T-helper 2 cell (primary cell): ENCODE data around the gene IREB2.
"Not testable (repeated sequence)": the region's sequence is repeated elsewhere in the genome, so short reads cannot be mapped to it uniquely, and the experiment has no call there.

Experiments
- DNase-seq, 5 experiments: peaks; one replicate each; pipeline versions ENCODE4 v3.0.0 to v3.0.0-alpha.2; 2012 to 2022
- total RNA-seq, 2 donors: gene quantifications; one replicate each; lab custom pipeline; 2026; lab: John Stamatoyannopoulos, UW

IREB2 gene, protein sequence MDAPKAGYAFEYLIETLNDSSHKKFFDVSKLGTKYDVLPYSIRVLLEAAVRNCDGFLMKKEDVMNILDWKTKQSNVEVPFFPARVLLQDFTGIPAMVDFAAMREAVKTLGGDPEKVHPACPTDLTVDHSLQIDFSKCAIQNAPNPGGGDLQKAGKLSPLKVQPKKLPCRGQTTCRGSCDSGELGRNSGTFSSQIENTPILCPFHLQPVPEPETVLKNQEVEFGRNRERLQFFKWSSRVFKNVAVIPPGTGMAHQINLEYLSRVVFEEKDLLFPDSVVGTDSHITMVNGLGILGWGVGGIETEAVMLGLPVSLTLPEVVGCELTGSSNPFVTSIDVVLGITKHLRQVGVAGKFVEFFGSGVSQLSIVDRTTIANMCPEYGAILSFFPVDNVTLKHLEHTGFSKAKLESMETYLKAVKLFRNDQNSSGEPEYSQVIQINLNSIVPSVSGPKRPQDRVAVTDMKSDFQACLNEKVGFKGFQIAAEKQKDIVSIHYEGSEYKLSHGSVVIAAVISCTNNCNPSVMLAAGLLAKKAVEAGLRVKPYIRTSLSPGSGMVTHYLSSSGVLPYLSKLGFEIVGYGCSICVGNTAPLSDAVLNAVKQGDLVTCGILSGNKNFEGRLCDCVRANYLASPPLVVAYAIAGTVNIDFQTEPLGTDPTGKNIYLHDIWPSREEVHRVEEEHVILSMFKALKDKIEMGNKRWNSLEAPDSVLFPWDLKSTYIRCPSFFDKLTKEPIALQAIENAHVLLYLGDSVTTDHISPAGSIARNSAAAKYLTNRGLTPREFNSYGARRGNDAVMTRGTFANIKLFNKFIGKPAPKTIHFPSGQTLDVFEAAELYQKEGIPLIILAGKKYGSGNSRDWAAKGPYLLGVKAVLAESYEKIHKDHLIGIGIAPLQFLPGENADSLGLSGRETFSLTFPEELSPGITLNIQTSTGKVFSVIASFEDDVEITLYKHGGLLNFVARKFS
- total RNA-seq = 28.7 to 64.5 reads per million in 2 donors

DNA sequence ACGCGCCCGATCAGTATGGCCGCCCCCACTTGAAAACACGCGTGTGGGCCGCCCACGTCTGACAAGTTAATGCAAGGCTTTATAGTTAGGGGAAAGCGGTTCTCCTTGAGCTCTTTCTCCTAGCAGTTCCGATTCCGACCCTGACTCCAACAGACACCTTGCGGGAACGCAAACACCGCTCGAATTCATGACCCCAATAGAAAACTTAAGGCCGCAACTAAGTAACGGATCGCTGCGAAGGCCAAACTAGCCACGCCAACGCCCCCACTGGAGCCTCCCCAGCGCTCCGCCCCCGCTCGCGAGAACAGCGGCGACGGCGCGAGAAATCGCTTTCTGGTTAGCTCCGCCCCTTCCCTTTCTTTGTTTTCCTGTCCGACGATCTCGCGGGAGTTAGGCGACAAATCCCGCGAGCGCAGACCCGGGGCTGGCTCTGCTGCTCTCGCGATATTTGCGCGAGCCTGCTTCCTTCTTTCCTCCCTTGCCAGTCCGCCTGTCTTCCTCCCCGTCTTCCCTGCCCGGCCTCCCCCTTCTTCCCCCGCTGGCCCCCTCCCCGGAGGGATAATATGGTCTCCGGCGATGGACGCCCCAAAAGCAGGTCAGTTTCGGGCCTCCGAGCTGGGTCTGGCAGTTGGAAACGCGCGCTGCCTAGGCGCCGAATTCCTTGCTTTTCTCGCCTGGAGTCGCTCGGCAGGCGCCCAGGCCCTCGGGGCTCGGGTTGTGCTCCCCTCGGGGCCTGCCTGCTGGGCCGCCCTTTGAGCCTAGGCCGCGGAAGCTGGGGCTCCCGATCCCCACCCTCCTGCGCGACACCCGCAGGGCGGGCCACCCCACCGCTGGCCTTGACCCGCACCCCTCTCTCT, at the start of gene IREB2:
Gene IREB2, plus strand, starts transcription at position 455 of the 857 bp plus-strand sequence. Its CDS starts 122 bp downstream, at position 577.
- DNase-seq = peak; percentile 89 to 98 (median 94)

- no peak for DNase-seq
Measured at GRCh38 chr15:78388865-78389264, 49.2 kb upstream of the IREB2 start.

DNA sequence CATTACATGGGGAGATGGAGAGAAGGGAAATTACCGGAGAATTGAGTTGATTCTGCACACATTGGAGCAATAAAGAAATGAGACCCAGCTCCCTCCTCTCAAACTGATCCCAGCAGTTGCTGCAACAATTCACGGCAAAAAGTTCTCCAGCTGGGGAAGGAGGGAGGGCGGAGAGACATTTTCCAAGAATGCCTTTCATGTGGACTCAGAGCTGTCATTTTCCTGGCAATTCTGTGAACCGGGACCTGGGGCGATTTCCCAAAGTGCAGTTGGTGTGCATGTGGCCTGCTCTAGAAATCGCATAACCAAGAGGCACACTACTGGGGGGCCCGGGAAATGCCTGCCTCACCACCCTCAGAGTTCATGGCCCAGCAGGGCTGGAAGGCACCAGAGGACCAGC, 48.7 kb upstream of the IREB2 start:
- no peak for DNase-seq

GRCh38 chr15:78389738-78390137, 48.3 kb upstream of the IREB2 start:
- DNase-seq = no peak

- no peak for DNase-seq
Measured at GRCh38 chr15:78390242-78390641, 47.8 kb upstream of the IREB2 start.

- DNase-seq = no peak
Measured at GRCh38 chr15:78390826-78391225, 47.2 kb upstream of the IREB2 start.

GRCh38 chr15:78391781-78392180, 46.2 kb upstream of the IREB2 start:
- DNase-seq = no peak

DNA sequence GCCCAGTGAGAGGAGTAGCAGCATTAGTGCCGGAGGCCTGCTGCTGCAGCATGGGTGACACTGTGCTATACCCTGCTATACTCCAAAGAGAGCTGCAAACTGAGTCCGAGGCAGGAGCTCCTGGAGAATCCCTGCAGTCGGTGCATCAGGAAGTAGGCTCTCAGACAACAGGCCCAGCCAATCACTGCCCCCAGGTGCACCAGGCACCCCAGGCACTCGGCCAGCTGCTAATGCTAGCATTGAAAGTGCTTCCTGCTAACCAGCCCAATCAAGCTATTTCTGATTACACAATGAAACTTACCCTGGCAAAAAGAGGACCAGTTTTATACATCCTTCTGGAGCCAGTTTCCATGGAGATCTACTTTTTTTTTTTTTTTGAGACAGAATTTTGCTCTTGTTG, 45.6 kb upstream of the IREB2 start:
- no peak for DNase-seq

- DNase-seq = no peak
Measured at GRCh38 chr15:78393137-78393536, 44.9 kb upstream of the IREB2 start.

DNA sequence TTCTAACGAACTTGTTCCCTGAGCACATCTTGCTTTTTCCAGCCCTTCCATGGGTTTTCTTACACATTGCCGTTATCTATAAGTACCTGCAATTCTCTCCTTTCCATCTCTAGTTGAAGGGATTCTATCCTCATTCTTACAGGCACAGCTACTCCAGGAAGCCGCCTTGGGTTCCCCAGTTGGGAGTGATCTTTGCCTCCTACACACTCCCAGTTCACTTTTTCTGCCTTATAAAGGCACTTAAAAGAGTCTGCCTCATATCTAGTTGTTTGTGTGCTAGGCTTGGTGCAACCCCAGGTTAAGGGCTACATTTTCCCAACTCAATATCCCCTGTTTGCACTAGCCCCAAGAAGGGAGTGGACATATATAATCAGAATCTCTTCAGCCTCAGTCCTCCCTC, 44.0 kb upstream of the IREB2 start:
- DNase-seq = no peak

DNA sequence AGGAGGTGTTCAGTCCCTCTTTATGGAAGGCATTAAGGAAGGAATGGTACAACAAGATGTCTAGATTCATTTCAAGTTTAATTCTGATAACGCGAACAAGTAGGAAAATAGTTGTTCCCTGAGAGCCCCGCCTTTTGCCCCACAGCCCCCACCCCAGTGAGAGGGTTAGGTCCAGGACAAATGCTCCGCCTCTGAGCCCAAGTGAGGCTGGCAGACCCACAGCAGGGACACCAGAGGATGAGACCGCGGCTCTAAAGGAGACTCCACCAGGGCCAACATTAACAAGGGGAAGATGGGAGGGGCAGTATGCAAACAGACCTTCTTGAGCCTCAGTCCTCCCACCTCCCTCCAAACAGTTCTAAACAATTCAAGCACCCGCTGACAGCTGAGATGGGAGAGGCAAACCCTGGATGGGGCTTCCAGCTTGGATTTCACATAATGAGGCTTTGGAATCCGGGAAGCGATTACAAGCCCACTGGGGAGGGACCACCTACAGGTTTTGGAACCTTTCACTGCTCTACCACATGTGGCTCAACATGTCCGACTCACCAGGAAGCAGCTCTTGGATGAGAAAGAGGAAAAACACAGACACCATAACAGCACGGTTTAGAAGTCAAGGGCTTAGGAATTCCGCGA, 42.9 kb upstream of the IREB2 start:
- DNase-seq = no peak

GRCh38 chr15:78396186-78396814, 41.7 kb upstream of the IREB2 start:
- no peak for DNase-seq

DNA sequence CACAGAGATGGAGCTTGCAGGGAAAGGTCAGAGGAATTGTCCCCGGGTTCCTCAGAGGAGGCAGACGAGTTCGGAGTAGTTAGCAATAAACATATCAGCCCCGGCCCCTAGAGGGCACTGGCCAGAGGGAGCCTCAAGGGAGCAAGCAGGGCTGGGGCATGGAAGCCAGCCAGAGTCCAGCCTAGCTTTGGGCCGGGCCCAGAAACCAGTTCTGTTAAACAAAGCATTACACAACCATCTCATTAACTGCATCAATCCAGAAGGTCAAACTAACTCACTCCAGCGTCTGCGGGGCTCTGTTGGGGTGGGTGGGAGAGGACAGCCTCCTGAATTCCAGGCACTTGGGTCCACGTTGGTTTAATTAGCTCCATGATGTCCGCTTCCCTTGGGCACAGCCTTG, 41.0 kb upstream of the IREB2 start:
- DNase-seq = no peak

DNA sequence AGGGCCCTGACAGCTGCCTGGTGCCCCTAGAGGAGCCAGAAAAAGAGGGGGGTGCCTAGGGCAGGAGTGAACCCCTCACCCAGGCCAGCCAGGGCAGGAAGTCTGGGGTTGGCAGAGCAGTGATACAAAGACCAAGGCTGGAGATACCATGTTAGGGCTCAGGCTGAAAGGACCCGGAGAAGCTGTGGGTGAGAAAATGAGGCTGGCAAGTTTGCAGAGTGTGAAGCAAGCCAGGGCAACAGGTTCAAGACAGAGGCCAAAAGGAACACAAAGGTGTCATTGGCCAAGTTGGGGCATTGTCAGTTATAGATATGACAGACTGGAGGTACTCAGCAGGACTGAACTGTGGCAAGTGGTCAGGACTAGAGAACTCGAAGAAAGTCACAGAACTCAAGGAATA, 40.6 kb upstream of the IREB2 start:
- no peak for DNase-seq

DNA sequence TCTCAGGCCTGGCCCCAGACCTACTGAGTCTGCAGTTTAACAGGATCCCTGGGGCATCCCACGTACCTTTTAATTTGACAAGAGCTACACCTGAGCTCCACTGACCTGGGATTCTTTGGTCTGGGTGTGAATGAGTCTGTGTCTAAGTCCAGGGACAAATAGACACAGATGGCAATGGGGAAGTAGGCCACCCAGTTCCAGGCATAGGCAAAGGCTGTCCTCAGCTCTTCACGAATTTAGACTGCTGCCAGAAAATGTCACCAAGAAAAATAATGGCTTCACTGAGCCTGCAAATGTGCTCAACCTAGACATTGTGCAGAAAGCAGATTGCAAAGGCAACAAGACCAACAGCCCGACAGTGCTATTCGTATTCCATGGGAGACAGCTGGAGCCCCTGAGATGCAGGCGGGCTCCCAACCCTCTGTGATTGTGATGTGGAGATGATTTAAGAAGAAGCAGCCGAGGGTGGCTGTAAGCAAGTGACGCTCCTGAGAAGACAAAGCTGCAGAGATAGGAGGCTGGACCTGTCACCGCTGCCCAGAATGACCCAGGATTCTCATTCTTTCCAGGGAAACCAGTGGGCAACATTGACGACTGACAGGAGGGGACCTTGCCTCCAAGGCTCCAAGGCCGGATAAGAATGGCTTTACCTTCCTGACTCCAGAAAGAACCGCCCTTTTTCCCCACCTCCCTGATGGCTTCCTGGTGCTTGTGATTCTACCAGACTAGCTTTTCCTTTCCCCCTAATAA, 39.8 kb upstream of the IREB2 start:
- no peak for DNase-seq

GRCh38 chr15:78399091-78399490, 38.9 kb upstream of the IREB2 start:
- DNase-seq = no peak

DNA sequence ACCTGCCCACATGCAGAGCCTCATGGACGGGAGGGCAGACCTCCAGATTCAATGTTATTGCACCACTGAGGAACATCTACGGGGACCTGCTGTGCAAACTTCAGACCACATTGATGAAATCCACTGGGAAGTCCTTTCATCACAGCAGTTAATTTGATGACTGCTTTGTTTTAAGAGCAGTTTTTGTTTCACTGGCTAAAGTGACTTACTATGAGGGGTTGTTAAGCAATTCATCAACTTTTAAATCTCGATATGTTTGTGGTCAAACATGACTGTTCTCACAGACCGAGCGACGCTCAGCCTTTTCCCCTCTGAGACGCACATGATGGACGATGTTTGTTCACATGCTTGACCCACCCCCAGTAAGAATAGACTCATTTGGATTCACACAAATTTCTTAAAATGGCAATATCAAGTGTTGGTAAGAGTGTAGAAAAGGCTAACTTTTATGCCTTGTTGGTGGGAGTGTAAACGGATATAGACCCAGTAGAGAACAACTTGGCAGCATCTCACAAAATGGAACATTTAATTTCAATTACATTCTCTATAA, 35.9 kb upstream of the IREB2 start:
- no peak for DNase-seq

DNA sequence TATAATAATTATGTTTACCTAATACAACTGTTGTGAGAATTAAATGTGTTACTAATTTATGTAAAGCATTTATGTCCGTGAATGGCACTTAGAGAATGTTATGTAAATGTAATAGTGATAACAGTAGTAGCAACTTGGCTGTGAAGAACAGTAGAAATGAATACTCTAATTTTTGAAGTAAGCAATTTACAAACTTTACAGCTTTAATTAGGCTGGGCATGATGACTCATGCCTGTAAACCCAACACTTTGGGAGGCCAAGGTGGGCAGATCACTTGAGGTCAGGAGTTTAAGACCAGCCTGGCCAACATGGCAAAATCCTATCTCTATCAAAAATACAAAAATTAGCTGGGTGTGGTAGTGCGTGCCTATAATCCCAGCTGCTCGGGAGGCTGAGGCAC, 33.9 kb upstream of the IREB2 start:
- no peak for DNase-seq

DNA sequence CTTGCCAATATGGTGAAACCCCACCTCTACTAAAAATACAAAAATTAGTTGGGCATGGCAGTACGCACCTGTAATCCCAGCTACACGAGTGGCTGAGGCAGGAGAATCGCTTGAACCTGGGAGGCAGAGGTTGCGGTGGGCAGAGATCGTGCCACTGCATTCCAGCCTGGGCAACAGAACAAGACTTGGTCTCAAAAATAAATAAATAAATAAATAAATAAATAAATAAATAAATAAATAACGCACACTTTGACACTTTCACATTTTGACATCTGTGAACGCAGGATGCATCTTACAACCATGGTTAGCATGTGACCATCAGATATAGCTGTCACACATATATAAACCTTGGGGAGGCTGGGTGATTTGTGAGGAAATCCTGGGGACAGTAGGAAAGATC, 33.2 kb upstream of the IREB2 start:
- DNase-seq = not testable (repeated sequence)

GRCh38 chr15:78405336-78405924, 32.6 kb upstream of the IREB2 start:
- DNase-seq = no peak
